ENCODE results near the gene C1GALT1. TPM values are rescaled to one million over a fixed set of nuclear protein-coding genes. Genes with fewer than 3 reads are reported as not detected.

The C1GALT1 gene
- total and polyA plus RNA-seq, 9 donors = 3.2 to 25.8 (median 12.6) TPM

GRCh38 chr7:7165372-7165771 is 17.0 kb upstream of the C1GALT1 start:
- Histone ChIP-seq H3K4me3 (no peak overlapping the region), H3K4me1 (ENCODE audit: insufficient read depth) (no peaks in the 10 kb centered on the region), H3K36me3 (no peaks in the 10 kb centered on the region), H3K27me3 (no peaks in the 10 kb centered on the region), H3K27ac (no peak overlapping the region), H3K9me3 (no peaks in the 10 kb centered on the region)
- TF ChIP-seq POLR2A (IDR thresholded peaks at IDR 0.05) (no peak), EP300 (IDR thresholded peaks at IDR 0.05) (no peak), CTCF (IDR thresholded peaks at IDR 0.05) (no peak)
- no peak for DNase-seq
- 61 to 69% (median 65%) methylated on average over 3 of the region's 3 CpGs for WGBS, 3 donors
- intact Hi-C loops (cut with DNase I) = no loop called here

GRCh38 chr7:7166318-7166717 is 16.0 kb upstream of the C1GALT1 start:
- intact Hi-C loops (cut with DNase I) = no loop called here
- DNase-seq = no peak

GRCh38 chr7:7169296-7169695 is 13.0 kb upstream of the C1GALT1 start:
- TF ChIP-seq POLR2A (IDR thresholded peaks at IDR 0.05) (no peak), EP300 (IDR thresholded peaks at IDR 0.05) (no peak), CTCF (IDR thresholded peaks at IDR 0.05) (no peak)
- no peak for DNase-seq
- Histone ChIP-seq H3K9me3 (no peaks in the 10 kb centered on the region), H3K27ac (no peak overlapping the region), H3K27me3 (no peaks in the 10 kb centered on the region), H3K4me1 (ENCODE audit: insufficient read depth) (no peaks in the 10 kb centered on the region), H3K4me3 (no peak overlapping the region), H3K36me3 (no peaks in the 10 kb centered on the region)
- intact Hi-C loops (cut with DNase I) = no loop called here
- 79 to 83% (median 80%) methylated on average over 1 of the region's 1 CpG for WGBS, 3 donors

More at GRCh38 chr7:7166318-7166717, 16.0 kb upstream of the C1GALT1 start:
- Histone ChIP-seq H3K4me1 (ENCODE audit: insufficient read depth) (no peaks in the 10 kb centered on the region), H3K27ac (no peak overlapping the region), H3K27me3 (no peaks in the 10 kb centered on the region), H3K9me3 (no peaks in the 10 kb centered on the region), H3K36me3 (no peaks in the 10 kb centered on the region), H3K4me3 (no peak overlapping the region)
- 85 to 92% (median 86%) methylated on average over 3 of the region's 3 CpGs for WGBS, 3 donors
- TF ChIP-seq POLR2A (IDR thresholded peaks at IDR 0.05) (no peak), CTCF (IDR thresholded peaks at IDR 0.05) (no peak), EP300 (IDR thresholded peaks at IDR 0.05) (no peak)

GRCh38 chr7:7173956-7174632 is 8.2 kb upstream of the C1GALT1 start:
- H3K4me3 ChIP-seq = no peak overlapping the region
- H3K4me1 ChIP-seq (ENCODE audit: insufficient read depth) = no peaks in the 10 kb centered on the region
- TF ChIP-seq EP300 (IDR thresholded peaks at IDR 0.05) = no peak
- no peak for TF ChIP-seq CTCF (IDR thresholded peaks at IDR 0.05)
- no peak for TF ChIP-seq POLR2A (IDR thresholded peaks at IDR 0.05)
- H3K36me3 ChIP-seq = no peaks in the 10 kb centered on the region
- no peaks in the 10 kb centered on the region for H3K9me3 ChIP-seq
- no peaks in the 10 kb centered on the region for H3K27me3 ChIP-seq
- H3K27ac ChIP-seq = no peak overlapping the region
- intact Hi-C loops (cut with DNase I) = no loop called here
- 64 to 68% (median 67%) methylated on average over 6 of the region's 6 CpGs for WGBS, 3 donors
- DNase-seq = no peak
